ENCODE data around the gene FAM83D.

The FAM83D gene

DNA sequence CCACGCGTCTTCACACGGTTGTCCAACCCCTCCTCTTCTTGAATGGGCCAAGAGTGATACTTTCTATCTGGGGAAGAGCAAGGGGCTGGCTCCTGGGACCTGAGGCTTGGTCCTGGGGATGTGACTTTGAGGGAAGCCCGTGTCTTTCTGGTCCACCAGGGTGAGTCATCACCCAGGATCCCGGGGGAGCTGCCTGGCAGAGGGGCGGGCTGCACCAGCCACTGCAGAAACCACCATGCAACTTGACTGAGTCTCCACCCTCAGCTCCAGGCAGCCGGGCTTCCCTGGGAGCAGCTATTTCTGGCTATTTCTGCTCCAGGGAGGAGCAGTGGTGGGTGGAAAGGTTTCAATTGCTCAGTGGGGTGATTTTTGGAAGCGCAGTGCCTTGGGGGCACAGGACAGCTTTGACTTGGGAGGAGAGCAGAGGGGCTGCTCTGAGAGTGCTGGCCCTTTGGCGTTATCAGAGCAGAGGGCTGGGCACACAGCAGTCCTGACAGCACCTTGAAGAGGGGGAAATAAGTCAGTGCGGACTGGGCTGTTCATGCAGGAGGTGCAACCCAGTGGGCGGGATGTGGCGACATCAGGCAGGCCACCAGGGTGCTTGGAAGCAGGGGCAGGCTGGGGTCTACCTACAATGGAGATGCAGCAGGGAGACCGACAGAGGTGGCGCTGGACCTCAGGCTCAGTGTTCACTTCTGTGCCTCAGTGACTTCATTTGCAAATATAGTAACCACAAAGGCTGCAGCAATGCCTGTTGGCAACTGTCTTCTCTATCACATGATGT is 45.1 kb upstream of the FAM83D start:
- H3K4me3 ChIP-seq (ENCODE audit: low read length), result peak overlapping the region; percentile 49
- no peaks in the 10 kb centered on the region for H3K9me2 ChIP-seq (replicated peaks; ENCODE audit: control insufficient read depth, low read length)
- no peaks in the 10 kb centered on the region for H4K20me1 ChIP-seq (ENCODE audit: control insufficient read depth, insufficient read depth, low read depth, low read length)
- H3K27me3 ChIP-seq (ENCODE audit: control insufficient read depth, low read length), result no peaks in the 10 kb centered on the region
- peaks cover 44% of the 10 kb centered on the region for H3K36me3 ChIP-seq (ENCODE audit: control insufficient read depth, low read length)
- peaks cover 91% of the 10 kb centered on the region for H3K79me2 ChIP-seq (ENCODE audit: control insufficient read depth, low read length)
- TF ChIP-seq EZH2phosphoT487 (IDR thresholded peaks at IDR 0.05; ENCODE audit: borderline replicate concordance, low read length), result no peak
- TF ChIP-seq, protein P1, sequence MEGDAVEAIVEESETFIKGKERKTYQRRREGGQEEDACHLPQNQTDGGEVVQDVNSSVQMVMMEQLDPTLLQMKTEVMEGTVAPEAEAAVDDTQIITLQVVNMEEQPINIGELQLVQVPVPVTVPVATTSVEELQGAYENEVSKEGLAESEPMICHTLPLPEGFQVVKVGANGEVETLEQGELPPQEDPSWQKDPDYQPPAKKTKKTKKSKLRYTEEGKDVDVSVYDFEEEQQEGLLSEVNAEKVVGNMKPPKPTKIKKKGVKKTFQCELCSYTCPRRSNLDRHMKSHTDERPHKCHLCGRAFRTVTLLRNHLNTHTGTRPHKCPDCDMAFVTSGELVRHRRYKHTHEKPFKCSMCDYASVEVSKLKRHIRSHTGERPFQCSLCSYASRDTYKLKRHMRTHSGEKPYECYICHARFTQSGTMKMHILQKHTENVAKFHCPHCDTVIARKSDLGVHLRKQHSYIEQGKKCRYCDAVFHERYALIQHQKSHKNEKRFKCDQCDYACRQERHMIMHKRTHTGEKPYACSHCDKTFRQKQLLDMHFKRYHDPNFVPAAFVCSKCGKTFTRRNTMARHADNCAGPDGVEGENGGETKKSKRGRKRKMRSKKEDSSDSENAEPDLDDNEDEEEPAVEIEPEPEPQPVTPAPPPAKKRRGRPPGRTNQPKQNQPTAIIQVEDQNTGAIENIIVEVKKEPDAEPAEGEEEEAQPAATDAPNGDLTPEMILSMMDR (IDR thresholded peaks at IDR 0.05; ENCODE audit: low read depth, low read length, poor library complexity, severe bottlenecking), result peak; percentile 64
- peaks cover 93% of the 10 kb centered on the region for H3K4me1 ChIP-seq (ENCODE audit: control insufficient read depth, low read length)
- H3K4me2 ChIP-seq (ENCODE audit: low read length), result peak overlapping the region; percentile 59
- H3K27ac ChIP-seq (ENCODE audit: low read depth, low read length), result peak overlapping the region; percentile 98
- H3F3A ChIP-seq (ENCODE audit: control insufficient read depth, insufficient read depth), result peaks cover 28% of the 10 kb centered on the region
- H3K9me3 ChIP-seq (ENCODE audit: control insufficient read depth, insufficient read depth, low read length), result no peaks in the 10 kb centered on the region

- H3K9me2 ChIP-seq (replicated peaks; ENCODE audit: control insufficient read depth, low read length), result no peaks in the 10 kb centered on the region
- H3K36me3 ChIP-seq (ENCODE audit: control insufficient read depth, low read length), result peaks cover 45% of the 10 kb centered on the region
- H3F3A ChIP-seq (ENCODE audit: control insufficient read depth, insufficient read depth), result peaks cover 20% of the 10 kb centered on the region
- peaks cover 93% of the 10 kb centered on the region for H3K4me1 ChIP-seq (ENCODE audit: control insufficient read depth, low read length)
- no peaks in the 10 kb centered on the region for H4K20me1 ChIP-seq (ENCODE audit: control insufficient read depth, insufficient read depth, low read depth, low read length)
- peaks cover 91% of the 10 kb centered on the region for H3K79me2 ChIP-seq (ENCODE audit: control insufficient read depth, low read length)
- no peaks in the 10 kb centered on the region for H3K9me3 ChIP-seq (ENCODE audit: control insufficient read depth, insufficient read depth, low read length)
- no peaks in the 10 kb centered on the region for H3K27me3 ChIP-seq (ENCODE audit: control insufficient read depth, low read length)
- no peak for TF ChIP-seq EZH2phosphoT487 (IDR thresholded peaks at IDR 0.05; ENCODE audit: borderline replicate concordance, low read length)
- TF ChIP-seq, protein P1 (IDR thresholded peaks at IDR 0.05; ENCODE audit: low read depth, low read length, poor library complexity, severe bottlenecking), result no peak
- H3K27ac ChIP-seq (ENCODE audit: low read depth, low read length), result peak overlapping the region; percentile 98
- H3K4me2 ChIP-seq (ENCODE audit: low read length), result peak overlapping the region; percentile 59
- peak overlapping the region; percentile 49 for H3K4me3 ChIP-seq (ENCODE audit: low read length)
These were observed 44.3 kb upstream of the FAM83D start for GRCh38 chr20:38881806-38882440.

DNA sequence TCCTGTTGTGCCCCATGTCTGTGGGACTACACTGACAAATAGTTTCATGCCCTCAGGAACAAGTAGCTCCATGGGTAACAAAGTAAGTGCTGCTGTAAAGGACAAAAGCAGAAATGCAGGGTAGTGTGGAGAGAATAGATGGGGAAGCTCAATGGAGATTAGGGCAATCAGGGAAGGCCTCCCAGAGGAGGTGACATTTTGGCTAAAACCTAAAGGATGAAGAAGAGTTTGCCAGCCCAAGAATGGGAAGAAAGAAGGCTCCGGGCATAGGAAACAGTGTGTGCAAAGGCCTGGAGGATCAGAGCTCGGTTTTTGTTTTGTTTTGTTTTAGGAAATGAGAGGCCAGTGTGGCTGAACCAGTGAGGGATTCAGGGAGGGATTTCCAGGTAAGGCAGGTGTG is 43.6 kb upstream of the FAM83D start:
- peak overlapping the region; percentile 98 for H3K27ac ChIP-seq (ENCODE audit: low read depth, low read length)
- H3K4me2 ChIP-seq (ENCODE audit: low read length), result peak overlapping the region; percentile 59
- H3K79me2 ChIP-seq (ENCODE audit: control insufficient read depth, low read length), result peaks cover 91% of the 10 kb centered on the region

More for the DNA sequence above, 43.6 kb upstream of the FAM83D start:
- Histone ChIP-seq H3K4me1 (ENCODE audit: control insufficient read depth, low read length) (peaks cover 91% of the 10 kb centered on the region), H3K36me3 (ENCODE audit: control insufficient read depth, low read length) (peaks cover 45% of the 10 kb centered on the region), H3K9me2 (replicated peaks; ENCODE audit: control insufficient read depth, low read length) (no peaks in the 10 kb centered on the region), H4K20me1 (ENCODE audit: control insufficient read depth, insufficient read depth, low read depth, low read length) (no peaks in the 10 kb centered on the region), H3K27me3 (ENCODE audit: control insufficient read depth, low read length) (no peaks in the 10 kb centered on the region), H3K9me3 (ENCODE audit: control insufficient read depth, insufficient read depth, low read length) (no peaks in the 10 kb centered on the region), H3K4me3 (ENCODE audit: low read length) (peak overlapping the region; percentile 49), H3F3A (ENCODE audit: control insufficient read depth, insufficient read depth) (peaks cover 18% of the 10 kb centered on the region)
- TF ChIP-seq, protein P1 (IDR thresholded peaks at IDR 0.05; ENCODE audit: low read depth, low read length, poor library complexity, severe bottlenecking), result no peak
- no peak for TF ChIP-seq EZH2phosphoT487 (IDR thresholded peaks at IDR 0.05; ENCODE audit: borderline replicate concordance, low read length)
